ENCODE measurements around the gene TNP1.
A peak's percentile ranks its signal among the peaks of the same experiment; 100 is the strongest.

The TNP1 gene

GRCh38 chr2:216830346-216830745 is 29.5 kb downstream of the TNP1 start:
- Histone ChIP-seq H3K4me1 (ENCODE audit: insufficient read depth, low read length) (peaks cover 45% of the 10 kb centered on the region), H3K27me3 (ENCODE audit: control insufficient read depth in 1 of 2, insufficient read depth in 2 of 2, low read length in 2 of 2) (no peaks in the 10 kb centered on the region), H3K4me3 (ENCODE audit: low read depth in 1 of 2, low read length in 2 of 2) (no peak overlapping the region), H3K9ac (ENCODE audit: low read length) (no peak overlapping the region), H3K9me3 (ENCODE audit: low read length) (no peaks in the 10 kb centered on the region), H3K27ac (ENCODE audit: low read depth, low read length) (no peak overlapping the region), H3K36me3 (ENCODE audit: insufficient read depth, low read length) (no peaks in the 10 kb centered on the region)

GRCh38 chr2:216829533-216829932 is 30.3 kb downstream of the TNP1 start:
- Histone ChIP-seq H3K27me3 (ENCODE audit: control insufficient read depth in 1 of 2, insufficient read depth in 2 of 2, low read length in 2 of 2) (no peaks in the 10 kb centered on the region), H3K36me3 (ENCODE audit: insufficient read depth, low read length) (no peaks in the 10 kb centered on the region), H3K27ac (ENCODE audit: low read depth, low read length) (peak overlapping the region; percentile 15), H3K4me1 (ENCODE audit: insufficient read depth, low read length) (peaks cover 45% of the 10 kb centered on the region), H3K9ac (ENCODE audit: low read length) (no peak overlapping the region), H3K9me3 (ENCODE audit: low read length) (no peaks in the 10 kb centered on the region), H3K4me3 (ENCODE audit: low read depth in 1 of 2, low read length in 2 of 2) (no peak overlapping the region)

DNA sequence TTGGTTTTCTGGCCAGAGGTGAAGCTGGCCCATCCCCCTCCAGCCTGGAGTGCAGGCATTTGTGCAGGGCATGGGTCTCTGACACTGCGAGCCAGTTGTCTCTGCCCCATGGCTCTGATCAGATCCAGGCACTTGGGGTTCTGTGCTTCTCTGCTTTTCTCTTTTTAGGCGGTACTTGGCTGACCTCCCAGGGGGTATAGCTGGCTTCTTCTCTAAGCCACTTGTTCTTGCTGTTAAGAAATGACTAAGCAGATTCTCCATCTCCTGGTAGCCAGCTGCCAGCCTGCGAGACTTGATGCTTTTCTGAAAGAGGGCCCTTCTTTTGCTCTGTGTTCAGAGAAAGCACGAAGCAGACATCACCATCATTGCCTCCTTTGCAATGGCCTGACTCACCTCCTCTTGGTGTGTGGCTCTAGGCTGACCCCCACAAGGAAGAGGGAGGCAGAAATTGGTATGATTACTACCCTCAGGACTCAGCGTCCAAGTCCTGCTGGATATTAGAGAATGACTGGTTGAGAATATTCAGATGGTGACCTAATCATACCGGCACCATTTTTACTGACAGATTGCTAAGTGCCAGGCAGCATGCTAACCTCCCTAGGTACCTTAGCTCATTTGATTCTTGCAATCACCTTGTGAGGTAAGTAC is 32.7 kb downstream of the TNP1 start:
- Histone ChIP-seq H3K4me1 (ENCODE audit: insufficient read depth, low read length) (peaks cover 45% of the 10 kb centered on the region), H3K36me3 (ENCODE audit: insufficient read depth, low read length) (no peaks in the 10 kb centered on the region), H3K27ac (ENCODE audit: low read depth, low read length) (peak overlapping the region; percentile 15), H3K4me3 (ENCODE audit: low read depth in 1 of 2, low read length in 2 of 2) (no peak overlapping the region), H3K9me3 (ENCODE audit: low read length) (no peaks in the 10 kb centered on the region), H3K9ac (ENCODE audit: low read length) (no peak overlapping the region), H3K27me3 (ENCODE audit: control insufficient read depth in 1 of 2, insufficient read depth in 2 of 2, low read length in 2 of 2) (no peaks in the 10 kb centered on the region)

- H3K27ac ChIP-seq (ENCODE audit: low read depth, low read length), result no peak overlapping the region
- H3K9me3 ChIP-seq (ENCODE audit: low read length), result no peaks in the 10 kb centered on the region
- no peaks in the 10 kb centered on the region for H3K36me3 ChIP-seq (ENCODE audit: insufficient read depth, low read length)
- H3K4me3 ChIP-seq (ENCODE audit: low read depth in 1 of 2, low read length in 2 of 2), result no peak overlapping the region
- peaks cover 15% of the 10 kb centered on the region for H3K4me1 ChIP-seq (ENCODE audit: insufficient read depth, low read length)
- H3K27me3 ChIP-seq (ENCODE audit: control insufficient read depth in 1 of 2, insufficient read depth in 2 of 2, low read length in 2 of 2), result no peaks in the 10 kb centered on the region
- H3K9ac ChIP-seq (ENCODE audit: low read length), result no peak overlapping the region
Observed at GRCh38 chr2:216822470-216822869, 37.4 kb downstream of the TNP1 start.

GRCh38 chr2:216820709-216821108 is 39.2 kb downstream of the TNP1 start:
- Histone ChIP-seq H3K36me3 (ENCODE audit: insufficient read depth, low read length) (no peaks in the 10 kb centered on the region), H3K4me3 (ENCODE audit: low read depth in 1 of 2, low read length in 2 of 2) (no peak overlapping the region), H3K27me3 (ENCODE audit: control insufficient read depth in 1 of 2, insufficient read depth in 2 of 2, low read length in 2 of 2) (no peaks in the 10 kb centered on the region), H3K4me1 (ENCODE audit: insufficient read depth, low read length) (no peaks in the 10 kb centered on the region), H3K9ac (ENCODE audit: low read length) (no peak overlapping the region), H3K9me3 (ENCODE audit: low read length) (no peaks in the 10 kb centered on the region), H3K27ac (ENCODE audit: low read depth, low read length) (no peak overlapping the region)

GRCh38 chr2:216819766-216820165 is 40.1 kb downstream of the TNP1 start:
- H3K27ac ChIP-seq (ENCODE audit: low read depth, low read length), result no peak overlapping the region

GRCh38 chr2:216819055-216819454 is 40.8 kb downstream of the TNP1 start:
- H3K27ac ChIP-seq (ENCODE audit: low read depth, low read length), result no peak overlapping the region
- no peaks in the 10 kb centered on the region for H3K4me1 ChIP-seq (ENCODE audit: insufficient read depth, low read length)
- H3K36me3 ChIP-seq (ENCODE audit: insufficient read depth, low read length), result no peaks in the 10 kb centered on the region
- no peak overlapping the region for H3K9ac ChIP-seq (ENCODE audit: low read length)
- no peak overlapping the region for H3K4me3 ChIP-seq (ENCODE audit: low read depth in 1 of 2, low read length in 2 of 2)
- no peaks in the 10 kb centered on the region for H3K9me3 ChIP-seq (ENCODE audit: low read length)
- H3K27me3 ChIP-seq (ENCODE audit: control insufficient read depth in 1 of 2, insufficient read depth in 2 of 2, low read length in 2 of 2), result no peaks in the 10 kb centered on the region

More at GRCh38 chr2:216819766-216820165, 40.1 kb downstream of the TNP1 start:
- Histone ChIP-seq H3K9ac (ENCODE audit: low read length) (no peak overlapping the region), H3K4me1 (ENCODE audit: insufficient read depth, low read length) (no peaks in the 10 kb centered on the region), H3K4me3 (ENCODE audit: low read depth in 1 of 2, low read length in 2 of 2) (no peak overlapping the region), H3K27me3 (ENCODE audit: control insufficient read depth in 1 of 2, insufficient read depth in 2 of 2, low read length in 2 of 2) (no peaks in the 10 kb centered on the region), H3K36me3 (ENCODE audit: insufficient read depth, low read length) (no peaks in the 10 kb centered on the region), H3K9me3 (ENCODE audit: low read length) (no peaks in the 10 kb centered on the region)

DNA sequence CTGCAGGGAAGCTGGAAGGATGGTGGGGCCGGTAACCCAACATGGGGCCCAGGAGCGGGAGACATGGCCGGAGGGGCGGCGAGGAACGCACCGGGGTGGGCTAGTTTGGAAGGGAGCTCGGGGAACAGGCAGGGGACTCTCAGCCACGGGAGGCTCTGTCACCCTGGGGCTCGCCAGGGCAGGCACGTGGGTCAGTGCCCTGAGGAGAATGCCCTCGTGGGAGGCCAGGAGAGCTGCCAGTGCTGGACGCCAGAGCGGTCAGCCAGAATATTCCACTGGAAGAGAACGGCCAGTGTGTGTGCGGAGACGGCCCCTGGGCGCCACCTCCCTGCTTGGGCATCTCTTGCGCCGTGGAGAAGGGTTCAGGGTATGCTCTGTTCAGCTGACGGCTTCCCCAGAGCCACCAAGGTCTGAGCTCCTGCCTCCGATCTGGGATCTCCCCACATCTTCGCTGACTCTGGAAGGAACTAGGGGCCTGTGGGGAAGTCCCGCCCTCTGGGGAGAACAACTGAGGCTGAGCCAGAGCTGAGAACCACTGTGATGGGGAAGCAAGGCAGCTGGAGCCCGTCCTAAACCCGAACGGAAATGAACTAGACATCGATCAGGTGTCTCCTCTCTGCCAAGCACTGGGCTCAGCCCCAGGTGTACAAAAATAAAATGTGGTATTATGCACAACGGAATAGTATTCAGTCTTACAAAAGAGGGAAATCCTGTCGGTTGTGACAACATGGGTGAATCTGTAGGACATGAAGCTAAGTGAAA is 49.3 kb downstream of the TNP1 start:
- Histone ChIP-seq H3K27me3 (ENCODE audit: control insufficient read depth in 1 of 2, insufficient read depth in 2 of 2, low read length in 2 of 2) (no peaks in the 10 kb centered on the region), H3K27ac (ENCODE audit: low read depth, low read length) (no peak overlapping the region), H3K4me1 (ENCODE audit: insufficient read depth, low read length) (peaks cover 5% of the 10 kb centered on the region), H3K9ac (ENCODE audit: low read length) (no peak overlapping the region), H3K36me3 (ENCODE audit: insufficient read depth, low read length) (no peaks in the 10 kb centered on the region), H3K9me3 (ENCODE audit: low read length) (no peaks in the 10 kb centered on the region), H3K4me3 (ENCODE audit: low read depth in 1 of 2, low read length in 2 of 2) (no peak overlapping the region)
